HG03095 (cell line): ENCODE measurements around the gene TMEM138.
A peak's percentile ranks its signal among the peaks of the same experiment; 100 is the strongest.

ENCODE experiments used
- ATAC-seq: cut with Tn5 transposase; IDR thresholded peaks from one replicate; pipeline ENCODE4 v1.9.1; 2021; ENCODE audit warnings: moderate library complexity; ENCODE audit not compliant: unreplicated experiment

TMEM138 gene

GRCh38 chr11:61361741-61362541 is at the start of gene TMEM138, which contains the start of gene CYB561A3:
TMEM138 (plus strand) TSS chr11:61362374; CDS start chr11:61364391, 2,017 bp downstream.
CYB561A3 (minus strand) TSS chr11:61361882; CDS start chr11:61356713, 5,169 bp downstream.
- peak; percentile 78 for ATAC-seq

- ATAC-seq: no peak
Observed at GRCh38 chr11:61315260-61315659, 46.9 kb upstream of the TMEM138 start.

GRCh38 chr11:61325649-61326414 is 36.3 kb upstream of the TMEM138 start:
- no peak for ATAC-seq

- no peak for ATAC-seq
Observed at GRCh38 chr11:61327669-61328071, 34.5 kb upstream of the TMEM138 start.

GRCh38 chr11:61328351-61328750 is 33.8 kb upstream of the TMEM138 start:
- no peak for ATAC-seq

GRCh38 chr11:61329871-61330270 is 32.3 kb upstream of the TMEM138 start:
- ATAC-seq: no peak

GRCh38 chr11:61331651-61332050 is 30.5 kb upstream of the TMEM138 start:
- ATAC-seq: no peak

GRCh38 chr11:61332281-61332796 is 29.8 kb upstream of the TMEM138 start:
- ATAC-seq: no peak

GRCh38 chr11:61332797-61333549 is 29.2 kb upstream of the TMEM138 start, which contains the start of the genes DDB1 and TKFC:
DDB1 (minus strand) TSS chr11:61333105; CDS start chr11:61332968, 137 bp downstream.
TKFC (plus strand) TSS chr11:61333228; CDS start chr11:61334729, 1,501 bp downstream.
- ATAC-seq: peak; percentile 90

- ATAC-seq: no peak
Observed at GRCh38 chr11:61333550-61334433, 28.4 kb upstream of the TMEM138 start.

GRCh38 chr11:61334434-61335354 is 27.5 kb upstream of the TMEM138 start:
- no peak for ATAC-seq

GRCh38 chr11:61335355-61335710 is 26.8 kb upstream of the TMEM138 start:
- ATAC-seq: no peak

GRCh38 chr11:61336171-61336935 is 25.8 kb upstream of the TMEM138 start:
- peak; percentile 45 for ATAC-seq

- no peak for ATAC-seq
Observed at GRCh38 chr11:61337706-61338470, 24.3 kb upstream of the TMEM138 start.

GRCh38 chr11:61338783-61339489 is 23.2 kb upstream of the TMEM138 start:
- no peak for ATAC-seq

- no peak for ATAC-seq
Observed at GRCh38 chr11:61339490-61339878, 22.7 kb upstream of the TMEM138 start.

GRCh38 chr11:61340979-61341378 is 21.2 kb upstream of the TMEM138 start:
- ATAC-seq: no peak
